PFSK-1 (cell line): ENCODE results near the gene C1orf232.

Source experiments
- FOXP2 ChIP-seq: optimal IDR thresholded peaks from 2 replicates; pipeline ENCODE3; 2011; ENCODE audit warnings: borderline replicate concordance, control low read depth, inconsistent platforms; ENCODE audit not compliant: insufficient read depth; ENCODE audit errors: extremely low read length, extremely low read depth
- POLR2AphosphoS5 ChIP-seq: IDR thresholded peaks from 2 replicates; pipeline ENCODE4 v1.6.1; 2012; ENCODE audit warnings: low read depth, mild to moderate bottlenecking, control low read depth, low read length, moderate library complexity
- TAF1 ChIP-seq: IDR thresholded peaks from 2 replicates; pipeline ENCODE4 v1.6.1; 2012; ENCODE audit warnings: low read length, control low read depth, borderline replicate concordance; ENCODE audit not compliant: insufficient read depth
- TF ChIP-seq, protein P1 (sequence below), 2 experiments: IDR thresholded peaks; 2 replicates each; pipeline versions ENCODE4 v1.6.1 to v1.8.0; 2011 to 2012; ENCODE audit warnings: low read depth in 2 of 2, low read length in 2 of 2, control low read depth in 1 of 2, inconsistent platforms in 1 of 2, mild to moderate bottlenecking in 1 of 2, moderate library complexity in 1 of 2; ENCODE audit not compliant: insufficient read depth in 1 of 2

- TF ChIP-seq, protein P1, sequence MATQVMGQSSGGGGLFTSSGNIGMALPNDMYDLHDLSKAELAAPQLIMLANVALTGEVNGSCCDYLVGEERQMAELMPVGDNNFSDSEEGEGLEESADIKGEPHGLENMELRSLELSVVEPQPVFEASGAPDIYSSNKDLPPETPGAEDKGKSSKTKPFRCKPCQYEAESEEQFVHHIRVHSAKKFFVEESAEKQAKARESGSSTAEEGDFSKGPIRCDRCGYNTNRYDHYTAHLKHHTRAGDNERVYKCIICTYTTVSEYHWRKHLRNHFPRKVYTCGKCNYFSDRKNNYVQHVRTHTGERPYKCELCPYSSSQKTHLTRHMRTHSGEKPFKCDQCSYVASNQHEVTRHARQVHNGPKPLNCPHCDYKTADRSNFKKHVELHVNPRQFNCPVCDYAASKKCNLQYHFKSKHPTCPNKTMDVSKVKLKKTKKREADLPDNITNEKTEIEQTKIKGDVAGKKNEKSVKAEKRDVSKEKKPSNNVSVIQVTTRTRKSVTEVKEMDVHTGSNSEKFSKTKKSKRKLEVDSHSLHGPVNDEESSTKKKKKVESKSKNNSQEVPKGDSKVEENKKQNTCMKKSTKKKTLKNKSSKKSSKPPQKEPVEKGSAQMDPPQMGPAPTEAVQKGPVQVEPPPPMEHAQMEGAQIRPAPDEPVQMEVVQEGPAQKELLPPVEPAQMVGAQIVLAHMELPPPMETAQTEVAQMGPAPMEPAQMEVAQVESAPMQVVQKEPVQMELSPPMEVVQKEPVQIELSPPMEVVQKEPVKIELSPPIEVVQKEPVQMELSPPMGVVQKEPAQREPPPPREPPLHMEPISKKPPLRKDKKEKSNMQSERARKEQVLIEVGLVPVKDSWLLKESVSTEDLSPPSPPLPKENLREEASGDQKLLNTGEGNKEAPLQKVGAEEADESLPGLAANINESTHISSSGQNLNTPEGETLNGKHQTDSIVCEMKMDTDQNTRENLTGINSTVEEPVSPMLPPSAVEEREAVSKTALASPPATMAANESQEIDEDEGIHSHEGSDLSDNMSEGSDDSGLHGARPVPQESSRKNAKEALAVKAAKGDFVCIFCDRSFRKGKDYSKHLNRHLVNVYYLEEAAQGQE (IDR thresholded peaks at IDR 0.05; ENCODE audit: insufficient read depth in 1 of 2, low read depth in 2 of 2, low read length in 2 of 2), result no peak
- TF ChIP-seq POLR2AphosphoS5 (no peak), FOXP2 (no peak), TAF1 (no peak)
These were observed 46.5 kb upstream of the C1orf232 start for GRCh38 chr1:26215246-26215645.
